ENCODE measurements around the gene KIFAP3.
"Not testable (repeated sequence)": the region's sequence is repeated elsewhere in the genome, so short reads cannot be mapped to it uniquely, and the experiment has no call there.

Gene KIFAP3

DNA sequence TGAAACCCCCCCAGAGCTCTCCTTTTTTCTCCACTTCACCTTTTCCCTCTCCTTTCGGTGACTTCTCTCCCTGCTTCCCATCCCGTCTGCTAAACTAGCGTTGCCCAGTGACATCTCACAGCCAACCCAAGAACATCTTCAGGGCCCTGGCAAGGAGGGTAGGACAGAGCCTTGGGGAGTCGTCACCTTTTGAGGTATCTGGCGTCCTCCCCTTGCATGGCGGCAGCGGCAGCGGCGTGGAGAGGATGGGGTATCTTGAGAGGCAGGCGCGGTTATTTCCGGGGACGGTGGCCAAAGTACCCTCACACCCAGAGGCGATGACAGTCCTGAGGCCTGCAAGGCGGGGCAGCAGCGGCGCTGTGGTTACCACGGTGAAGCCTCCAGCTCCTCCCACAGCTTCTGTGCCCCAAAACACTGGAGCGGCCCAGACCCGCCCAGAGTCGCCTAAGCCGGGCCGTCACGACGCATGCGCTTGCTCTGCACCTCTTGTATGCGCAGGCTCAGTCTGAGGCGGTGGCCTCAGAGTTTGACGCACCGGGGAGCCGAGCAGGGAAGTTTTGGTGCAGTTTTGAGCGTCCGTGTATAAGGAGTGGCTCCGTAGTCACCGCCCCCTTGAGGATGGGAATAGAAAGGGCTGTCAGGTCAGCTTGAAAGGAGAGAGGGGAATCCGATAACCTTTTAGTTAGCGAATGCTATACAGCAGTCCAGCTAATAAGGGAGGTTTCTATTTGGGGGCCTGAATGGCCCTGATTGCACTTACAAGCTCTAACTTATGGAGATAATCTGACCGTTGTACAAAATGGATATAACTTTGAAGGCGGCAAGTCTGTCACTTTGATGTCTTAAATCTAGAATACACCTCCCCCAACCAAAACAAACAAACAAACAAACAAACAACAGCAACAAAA is at the start of gene KIFAP3:
KIFAP3 (minus strand) TSS at position 446 of the 908 bp plus-strand sequence; CDS start at position 218, 228 bp downstream.
- peak; percentile 98 for DNase-seq

DNA sequence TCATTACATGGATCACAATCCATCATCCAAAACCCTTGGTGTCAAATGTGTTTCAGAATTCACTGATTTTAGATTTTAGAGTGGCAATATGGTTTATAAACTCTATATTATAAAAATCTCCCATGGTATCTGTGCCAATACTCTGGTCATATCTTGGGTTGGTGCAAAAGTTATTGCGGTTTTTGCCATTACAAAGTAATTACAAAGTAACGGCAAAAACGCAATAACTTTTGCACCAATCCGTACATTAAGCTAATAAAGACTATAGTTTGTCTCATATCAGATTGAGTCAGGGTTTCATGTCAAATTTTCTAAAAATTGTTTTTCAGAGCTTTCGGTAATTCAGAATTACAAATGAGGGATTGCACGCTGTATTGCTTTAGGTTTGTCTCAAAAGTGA is 47.9 kb upstream of the KIFAP3 start:
- DNase-seq, result no peak

DNA sequence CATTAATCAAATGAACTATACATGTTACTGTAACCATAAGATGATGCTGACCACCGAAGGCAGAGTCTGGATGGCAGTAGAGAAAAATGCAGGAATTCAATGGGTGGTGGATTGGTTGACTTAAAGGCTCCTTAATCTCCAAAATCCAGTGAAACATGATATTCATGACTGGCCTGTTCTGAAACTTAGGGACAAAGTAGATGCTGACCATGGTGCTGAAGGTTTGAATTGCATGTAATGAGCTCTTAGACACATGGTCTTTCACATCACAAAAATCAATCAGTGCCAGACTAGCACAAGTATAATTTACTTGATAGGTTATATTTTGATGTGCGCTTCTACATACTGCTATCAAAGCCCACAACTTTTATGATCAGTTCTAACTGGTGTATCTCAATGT is 40.4 kb upstream of the KIFAP3 start:
- no peak for DNase-seq

DNA sequence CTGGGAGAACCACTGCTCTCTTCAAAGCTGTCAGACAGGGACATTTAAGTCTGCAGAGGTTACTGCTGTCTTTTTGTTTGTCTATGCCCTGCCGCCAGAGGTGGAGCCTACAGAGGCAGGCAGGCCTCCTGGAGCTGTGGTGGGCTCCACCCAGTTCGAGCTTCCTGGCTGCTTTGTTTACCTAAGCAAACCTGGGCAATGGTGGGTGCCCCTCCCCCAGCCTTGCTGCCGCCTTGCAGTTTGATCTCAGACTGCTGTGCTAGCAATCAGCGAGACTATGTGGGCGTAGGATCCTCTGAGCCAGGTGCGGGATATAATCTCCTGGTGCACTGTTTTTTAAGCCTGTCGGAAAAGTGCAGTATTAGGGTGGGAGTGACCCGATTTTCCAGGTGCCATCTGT is 38.6 kb upstream of the KIFAP3 start:
- not testable (repeated sequence) for DNase-seq

DNA sequence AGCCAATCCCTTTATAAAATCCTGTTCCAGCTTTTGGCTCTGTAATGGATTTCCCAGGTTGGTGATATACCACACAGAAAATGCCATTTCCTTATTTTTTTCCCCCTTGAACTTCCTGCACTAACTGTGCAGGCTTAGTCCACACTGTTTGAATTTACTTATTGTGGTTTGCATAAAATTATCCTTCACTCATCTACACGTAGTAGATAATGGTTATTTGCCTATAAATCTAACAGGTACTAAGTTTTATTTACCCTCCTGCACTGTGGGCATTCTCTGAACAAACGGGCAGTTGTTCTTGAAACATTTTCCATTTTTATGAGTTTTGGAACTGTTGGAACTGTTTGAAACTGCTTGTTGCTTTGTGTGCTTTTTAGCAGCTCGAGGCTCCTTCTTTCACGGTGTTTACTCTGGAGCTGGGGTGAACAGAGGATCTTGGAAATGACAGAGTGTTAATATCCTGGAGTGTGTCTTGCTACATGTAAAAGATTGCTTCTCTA is 23.0 kb upstream of the KIFAP3 start:
- no peak for DNase-seq

DNA sequence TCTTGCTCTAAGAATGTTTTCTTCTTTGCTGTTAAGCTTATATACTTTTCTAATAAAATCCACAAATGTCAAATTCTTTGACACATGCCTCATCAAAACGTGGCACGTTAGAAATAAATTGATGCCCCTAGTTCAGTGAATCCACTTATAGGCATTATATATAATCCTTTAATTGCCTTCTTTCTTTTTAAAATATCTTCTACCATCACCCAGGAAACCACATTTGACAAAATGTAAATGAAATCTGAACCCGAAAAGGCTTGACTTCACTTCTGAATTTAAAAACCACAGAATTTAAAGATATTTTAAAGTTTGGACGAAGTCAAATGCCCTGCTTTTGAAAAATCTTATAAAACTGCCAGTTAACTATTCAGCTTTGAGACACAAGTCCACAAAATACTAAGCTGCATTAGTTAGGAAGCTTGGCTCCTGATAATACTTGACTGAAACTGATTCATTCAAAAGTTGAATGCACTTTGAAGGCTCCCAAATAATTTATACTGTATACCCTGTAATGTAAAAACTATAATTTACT is 22.4 kb upstream of the KIFAP3 start:
- DNase-seq, result no peak

DNA sequence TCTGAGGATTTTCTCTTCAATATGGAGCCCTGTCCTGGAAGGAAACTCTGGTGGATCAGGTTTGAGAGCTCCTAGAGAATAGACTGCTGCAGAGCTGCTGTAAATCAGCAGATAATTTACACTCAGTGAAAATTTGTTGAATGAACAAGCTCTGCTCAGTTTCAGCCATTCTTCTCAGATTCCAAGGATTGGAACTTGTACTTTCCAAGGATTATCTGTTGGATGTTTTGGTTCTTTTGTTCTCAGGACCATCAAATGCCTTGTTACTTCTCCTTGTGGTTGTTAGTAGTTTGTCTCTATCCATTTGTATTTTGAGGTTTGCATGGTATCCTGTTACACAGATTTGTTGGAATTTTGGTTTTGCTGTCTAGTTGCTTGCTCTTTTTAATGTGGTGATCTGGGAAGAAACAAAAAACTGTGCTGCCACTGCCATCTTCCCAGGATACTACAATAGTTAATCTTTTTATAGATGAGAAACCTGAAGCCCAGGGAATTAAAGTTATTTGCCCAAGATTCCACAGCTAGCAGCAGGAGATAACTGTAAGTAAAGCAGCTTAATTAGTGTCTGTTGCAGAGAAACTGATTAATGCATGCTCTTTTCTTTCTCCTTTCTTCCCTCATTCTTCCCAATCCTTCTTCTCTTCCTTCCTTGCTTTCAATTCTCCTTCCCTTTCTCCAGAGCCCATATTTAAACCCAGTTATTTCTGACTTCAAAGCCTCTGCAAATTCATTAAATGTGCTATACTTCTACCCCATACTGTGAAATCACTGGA is 21.7 kb upstream of the KIFAP3 start:
- no peak for DNase-seq

DNA sequence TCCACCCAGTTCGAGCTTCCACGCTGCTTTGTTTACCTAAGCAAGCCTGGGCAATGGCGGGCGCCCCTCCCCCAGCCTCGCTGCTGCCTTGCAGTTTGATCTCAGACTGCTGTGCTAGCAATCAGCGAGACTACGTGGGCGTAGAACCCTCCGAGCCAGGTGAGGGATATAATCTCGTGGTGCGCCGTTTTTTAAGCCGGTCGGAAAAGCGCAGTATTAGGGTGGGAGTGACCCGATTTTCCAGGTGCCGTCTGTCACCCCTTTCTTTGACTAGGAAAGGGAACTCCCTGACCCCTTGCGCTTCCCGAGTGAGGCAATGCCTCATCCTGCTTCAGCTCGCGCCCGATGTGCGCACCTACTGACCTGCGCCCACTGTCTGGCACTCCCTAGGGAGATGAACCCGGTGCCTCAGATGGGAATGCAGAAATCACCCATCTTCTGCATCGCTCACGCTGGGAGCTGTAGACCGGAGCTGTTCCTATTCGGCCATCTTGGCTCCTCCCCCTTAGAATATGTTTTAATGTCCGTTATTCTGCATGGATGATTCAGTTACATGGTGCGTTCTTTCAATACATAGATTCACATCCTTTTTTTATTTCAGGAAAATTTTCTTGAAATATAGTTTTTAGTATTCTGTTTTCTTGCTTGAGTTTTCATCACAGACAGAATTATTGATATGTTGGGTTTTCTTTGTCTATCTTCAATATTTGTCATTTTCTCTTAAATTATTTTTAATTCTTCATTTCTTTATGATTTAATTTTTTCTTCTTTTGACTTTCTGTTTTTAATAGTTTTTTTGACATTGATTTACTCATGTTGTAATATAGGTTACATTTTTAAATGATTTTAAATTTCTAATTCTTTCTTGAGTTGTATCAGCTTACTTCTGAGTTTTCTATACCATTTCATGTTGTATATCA is 20.5 kb upstream of the KIFAP3 start:
- DNase-seq, result not testable (repeated sequence)

DNA sequence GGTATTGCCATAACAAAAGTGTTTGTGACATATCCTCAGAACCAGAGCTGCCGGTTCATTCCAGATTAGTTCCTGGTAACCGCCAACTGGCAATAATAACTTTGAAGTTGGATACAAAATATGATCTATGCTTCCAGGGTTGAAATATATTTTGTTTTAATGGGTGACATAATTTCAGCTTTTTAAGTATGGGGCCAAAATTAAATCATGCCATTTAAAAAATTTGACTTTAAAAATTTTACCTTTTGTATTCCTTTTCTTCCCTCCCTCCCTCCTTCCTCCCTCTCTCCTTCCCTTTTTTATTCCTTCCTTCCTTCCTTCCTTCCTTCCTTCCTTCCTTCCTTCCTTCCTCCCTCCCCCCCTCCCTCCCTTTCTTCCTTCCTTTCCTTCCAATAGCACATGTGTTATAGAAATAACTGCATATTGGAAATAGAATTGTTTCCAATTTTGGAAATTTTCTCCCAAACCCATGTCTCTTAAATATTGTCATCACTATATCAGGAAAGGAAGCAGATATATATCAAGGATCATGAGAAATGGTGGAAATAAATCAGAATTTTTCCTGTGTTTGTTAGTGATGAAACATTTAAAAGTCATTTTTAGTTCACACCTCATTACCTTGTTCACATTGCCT is 12.0 kb upstream of the KIFAP3 start:
- no peak for DNase-seq

DNA sequence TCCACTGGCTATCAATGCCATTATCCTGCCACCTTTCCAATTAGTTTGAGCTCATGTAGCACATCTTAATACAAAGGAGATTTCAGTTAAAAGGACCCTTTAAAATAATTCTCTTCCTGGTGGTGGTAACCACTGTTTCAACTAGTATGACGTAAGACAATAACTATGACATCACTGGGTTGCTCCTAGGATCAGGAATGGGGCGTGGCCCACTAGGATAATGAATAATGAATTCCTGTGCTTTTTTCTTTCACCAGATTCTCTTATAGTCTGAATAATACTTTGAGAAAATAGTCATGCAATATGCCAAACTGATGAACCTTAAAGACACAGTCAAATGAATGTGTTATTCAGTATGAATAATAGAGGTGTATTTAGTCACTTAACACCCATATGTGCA is 10.6 kb upstream of the KIFAP3 start:
- DNase-seq, result no peak

DNA sequence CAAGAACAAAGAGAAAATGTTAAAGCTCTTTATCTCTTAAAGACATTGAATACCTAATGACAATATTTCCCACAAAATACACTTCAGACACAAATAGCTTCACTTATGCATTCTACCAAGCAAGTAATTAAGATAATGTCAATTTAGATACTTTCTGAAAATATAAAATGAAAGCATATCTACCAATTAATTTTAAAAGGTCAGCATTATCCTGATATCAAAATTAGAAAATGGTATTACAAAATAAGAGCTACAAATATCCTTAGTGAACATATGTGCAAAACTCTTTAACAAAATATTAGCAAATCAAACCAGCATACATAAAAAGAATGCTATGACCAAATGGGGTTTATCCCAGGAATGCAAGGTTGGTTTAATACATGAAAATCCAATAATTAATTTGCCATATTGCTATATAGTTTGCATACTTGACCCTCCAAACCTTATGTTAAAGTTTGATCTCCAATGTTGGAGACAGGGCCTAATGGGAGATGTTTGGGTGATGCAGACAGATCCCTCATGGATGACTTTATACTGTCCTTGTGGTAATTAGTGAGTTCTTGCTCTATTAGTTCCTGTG is 4.2 kb upstream of the KIFAP3 start:
- no peak for DNase-seq

DNA sequence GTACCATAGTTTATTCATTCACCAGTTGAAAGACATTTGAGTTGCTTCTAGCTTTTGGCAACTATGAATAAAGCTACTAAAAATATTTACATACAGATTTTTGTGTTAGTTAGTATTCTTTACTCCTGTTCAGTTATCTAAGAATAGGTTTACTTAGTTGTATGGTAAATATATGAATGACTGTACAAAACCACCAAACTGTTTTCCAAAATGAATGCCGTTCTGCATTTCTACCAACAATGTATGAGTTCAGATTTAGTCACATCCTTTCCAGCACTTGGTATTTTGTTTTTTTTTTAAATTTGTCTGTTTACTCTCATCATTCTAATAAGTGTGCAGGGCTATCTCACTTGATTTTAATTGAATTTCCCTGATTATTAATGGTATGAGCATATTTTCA is 3.4 kb upstream of the KIFAP3 start:
- DNase-seq, result no peak

DNA sequence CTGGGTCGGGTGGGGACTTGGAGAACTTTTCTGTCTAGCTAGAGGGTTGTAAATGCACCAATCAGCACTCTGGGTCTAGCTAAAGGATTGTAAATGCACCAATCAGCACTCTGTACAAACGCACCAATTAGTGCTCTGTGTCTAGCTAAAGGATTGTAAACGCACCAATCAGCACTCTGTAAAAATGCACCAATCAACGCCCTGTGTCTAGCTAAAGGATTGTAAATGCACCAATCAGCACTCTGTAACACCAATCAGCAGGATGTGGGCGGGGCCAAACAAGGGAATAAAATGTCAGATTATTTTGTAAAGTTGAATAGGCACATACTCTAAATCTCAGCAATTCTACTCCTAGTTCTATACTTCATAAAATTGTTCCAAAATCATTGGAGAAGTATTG is 2.5 kb upstream of the KIFAP3 start:
- not testable (repeated sequence) for DNase-seq

DNA sequence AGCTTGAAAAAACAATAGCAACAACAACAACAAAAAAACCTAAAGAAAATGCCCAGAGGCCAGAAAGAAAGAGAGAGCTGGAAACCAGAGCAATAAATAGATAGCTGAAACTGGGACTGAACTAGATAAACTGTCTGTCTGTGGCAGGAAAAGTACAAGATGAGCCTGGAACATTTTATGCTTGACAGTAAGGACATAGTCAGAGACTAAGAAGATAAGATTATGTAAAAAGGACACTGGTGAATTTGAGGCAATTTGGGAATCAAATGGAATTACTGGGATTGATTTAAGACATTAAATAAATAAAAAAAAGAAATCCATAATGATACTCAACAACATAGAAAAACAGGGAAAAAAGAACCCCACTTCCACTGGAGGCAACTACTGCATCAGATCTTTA is 1.7 kb upstream of the KIFAP3 start:
- no peak for DNase-seq

DNA sequence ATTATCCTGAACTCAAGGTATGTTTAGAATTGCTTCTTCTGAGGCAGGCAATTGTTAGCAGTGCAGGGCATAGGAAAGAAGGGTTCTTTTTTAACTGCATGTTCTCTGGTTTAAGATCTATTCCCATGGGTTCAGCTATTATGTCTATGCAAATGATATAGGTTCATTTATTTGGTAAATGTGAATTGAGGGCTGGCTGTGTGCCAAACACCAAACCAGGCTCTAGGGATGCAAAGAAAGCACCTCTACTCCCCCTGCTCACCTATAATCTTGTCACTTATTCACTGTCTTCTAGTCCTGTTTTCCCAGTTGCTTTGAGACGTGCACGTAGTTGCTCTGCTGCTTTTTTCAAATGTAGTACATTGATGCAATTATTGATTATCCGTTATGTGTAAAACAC is 691 bp upstream of the KIFAP3 start:
- DNase-seq, result peak; percentile 62

DNA sequence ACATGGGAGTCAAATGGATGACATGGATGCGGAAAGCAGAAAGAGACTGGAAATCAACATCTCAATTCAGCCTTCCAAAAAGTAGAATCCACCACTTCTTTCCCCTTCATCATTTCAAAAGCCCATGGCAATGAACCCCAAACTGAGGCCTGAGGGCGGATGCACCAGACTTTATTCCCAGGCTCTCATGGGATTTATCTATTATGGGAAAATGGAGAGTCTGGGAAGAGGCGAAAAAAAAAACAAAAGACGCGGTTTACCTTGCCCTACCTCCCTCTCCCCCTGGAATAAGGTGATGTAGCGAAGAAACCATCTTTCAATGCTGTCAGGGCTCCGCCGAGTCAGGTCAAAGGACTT is 624 bp downstream of the KIFAP3 start:
- no peak for DNase-seq

DNA sequence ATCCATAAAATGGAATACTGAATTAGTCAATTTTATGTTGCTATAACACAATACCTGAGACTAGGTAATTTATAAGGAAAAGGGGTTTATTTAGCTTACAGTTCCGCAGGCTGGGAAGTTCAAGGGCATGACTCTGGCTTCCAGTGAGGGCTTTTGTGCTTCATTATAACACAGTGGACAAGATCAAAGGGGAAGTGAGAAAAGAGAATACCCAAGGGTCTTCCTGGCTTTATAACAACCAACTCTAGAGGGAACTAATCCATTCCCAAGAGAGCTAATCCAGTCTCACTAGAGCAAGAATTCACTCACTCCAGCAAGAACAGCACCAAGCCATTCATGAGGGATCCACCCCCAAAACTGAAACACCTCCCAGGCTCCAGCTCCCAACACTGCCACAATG is 3.1 kb downstream of the KIFAP3 start:
- DNase-seq, result no peak

DNA sequence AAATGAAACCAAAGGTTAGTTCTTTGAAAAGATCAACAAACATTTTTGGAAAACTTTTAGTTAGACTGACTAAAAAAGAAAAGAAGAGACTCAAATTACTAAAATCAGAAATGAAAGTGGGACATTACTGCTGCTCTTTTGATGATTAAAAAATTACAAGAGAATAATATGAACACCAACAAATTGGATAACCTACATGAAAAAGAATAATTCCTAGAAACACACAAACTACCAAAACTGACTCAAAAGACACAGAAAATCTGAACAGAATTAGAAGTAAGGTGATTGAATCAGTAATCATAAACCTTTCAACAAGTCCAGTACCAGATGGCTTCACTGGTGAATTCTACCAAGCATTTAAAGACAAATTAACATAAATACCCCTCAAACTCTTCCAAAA is 5.6 kb downstream of the KIFAP3 start:
- DNase-seq, result no peak

DNA sequence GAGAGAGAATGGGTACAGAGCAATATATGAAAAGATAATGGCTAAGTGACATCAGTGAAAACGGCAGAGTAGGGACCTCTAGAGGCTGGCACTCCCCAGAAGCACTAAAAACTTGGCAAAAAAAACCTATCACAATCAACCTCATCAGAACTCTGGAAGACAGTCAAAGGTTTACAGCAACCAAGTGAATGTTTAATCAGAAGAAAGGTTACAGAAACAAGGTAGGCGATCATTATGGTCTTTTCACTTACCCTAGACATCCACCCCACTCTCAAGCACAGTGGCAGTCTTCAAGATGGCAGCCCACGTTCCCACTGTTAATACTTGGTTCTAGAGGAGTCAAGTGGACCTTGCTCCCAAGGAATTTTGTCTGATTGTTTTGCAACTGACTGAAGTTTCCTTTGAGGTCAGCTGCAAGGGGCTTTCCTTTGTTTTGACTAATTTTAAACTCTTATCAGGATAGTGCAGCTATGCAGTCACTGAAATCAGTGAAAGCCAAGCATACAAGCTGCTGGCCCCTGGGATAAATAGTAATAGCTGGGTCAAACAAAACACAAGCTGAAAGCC is 7.2 kb downstream of the KIFAP3 start:
- DNase-seq, result no peak

DNA sequence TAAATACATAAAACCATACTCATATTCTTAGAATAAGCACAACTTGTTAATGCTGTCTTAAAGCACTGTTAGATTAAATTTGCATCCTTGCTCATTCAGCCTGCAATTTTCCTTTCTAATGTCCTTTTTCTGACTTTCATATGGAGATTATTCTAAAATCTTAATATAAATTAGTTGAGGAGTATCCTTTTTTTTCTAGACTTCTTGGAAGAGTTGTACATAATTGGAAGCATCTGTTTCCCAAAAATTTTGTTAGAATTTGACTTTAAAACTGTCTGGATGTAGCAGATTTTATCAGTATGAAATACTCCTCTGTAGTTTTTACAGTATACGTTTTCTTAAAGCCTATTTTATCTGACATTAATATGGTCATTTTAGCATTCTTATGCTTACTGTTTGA is 9.7 kb downstream of the KIFAP3 start:
- DNase-seq, result no peak

DNA sequence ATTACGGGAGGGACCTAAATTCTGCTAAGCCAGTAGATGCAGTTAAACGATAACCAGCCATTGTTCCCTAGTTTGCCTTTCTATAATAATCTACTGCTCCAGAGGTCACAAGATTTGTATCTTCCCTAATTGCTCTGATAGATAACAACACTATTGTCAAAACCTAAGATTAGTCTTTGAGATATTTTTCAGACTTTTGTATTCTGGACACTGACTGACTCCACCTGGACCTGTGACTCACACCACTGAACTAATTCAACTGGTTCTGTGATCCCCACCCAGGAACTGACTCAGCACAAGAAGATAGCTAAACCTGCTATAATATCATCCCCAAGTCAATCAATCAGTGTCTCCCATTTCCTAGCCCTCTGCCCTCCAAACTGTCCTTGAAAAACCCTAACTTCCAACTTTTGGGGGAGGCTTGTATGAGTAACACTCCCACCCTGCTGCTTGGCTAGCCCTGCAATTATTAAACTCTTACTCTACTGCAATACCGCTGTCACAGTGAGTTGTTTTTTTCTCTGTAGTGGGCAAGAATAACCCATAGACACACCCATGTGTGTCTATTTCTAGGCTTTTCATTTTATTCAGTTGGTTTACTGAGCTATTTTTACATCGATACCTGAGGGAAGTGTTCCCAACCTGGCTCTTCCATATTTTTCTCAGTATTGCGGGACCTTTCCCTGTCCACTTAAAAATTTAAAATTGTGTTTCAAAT is 11.2 kb downstream of the KIFAP3 start:
- DNase-seq, result no peak

Data from activated effector memory CD4-positive, alpha-beta T cell treated with anti-CD3 and anti-CD28 coated beads, Interleukin-2, amount 50 U/mL, for 16 hours (primary cell).